GM23338 (cell line): ENCODE measurements around the gene MAPK13. TPM values are rescaled to one million over a fixed set of nuclear protein-coding genes. Genes with fewer than 3 reads are reported as not detected.

Experiments
- ATAC-seq: fragments of 200-7000 bp; cut with Tn5 transposase; 3 replicates; pipeline ENCODE4 v1.9.1; 2020
- DNase-seq: peaks from one replicate; pipeline ENCODE4 v3.0.0-alpha.2; 2015; ENCODE audit warnings: low spot score
- H2AFZ ChIP-seq: fragments of 200-600 bp; sonication (generic); 2 replicates; pipeline ENCODE4 v1.8.0; 2016; ENCODE audit warnings: antibody characterized with exemption, mild to moderate bottlenecking, moderate library complexity
- H3F3A ChIP-seq: fragments of 200-600 bp; sonication (generic); replicated peaks from 2 replicates; pipeline ENCODE4 v1.8.0; 2017; ENCODE audit warnings: antibody characterized with exemption, mixed run types, low read depth
- H3K27ac ChIP-seq: fragments of 200-600 bp; sonication (generic); 2 replicates; pipeline ENCODE4 v1.6.1; 2016; ENCODE audit warnings: low read depth
- H3K27me3 ChIP-seq: fragments of 200-600 bp; sonication (generic); 2 replicates; pipeline ENCODE4 v1.8.0; 2016; ENCODE audit warnings: mild to moderate bottlenecking, mixed run types, moderate library complexity; ENCODE audit not compliant: insufficient read depth
- H3K36me3 ChIP-seq: fragments of 200-600 bp; sonication (generic); 2 replicates; pipeline ENCODE4 v1.8.0; 2016; ENCODE audit warnings: mild to moderate bottlenecking; ENCODE audit not compliant: insufficient read depth
- H3K4me1 ChIP-seq: fragments of 200-600 bp; sonication (generic); 2 replicates; pipeline ENCODE4 v1.8.0; 2016; ENCODE audit warnings: mild to moderate bottlenecking, moderate library complexity; ENCODE audit not compliant: insufficient read depth
- H3K4me2 ChIP-seq: fragments of 200-600 bp; sonication (generic); 2 replicates; pipeline ENCODE4 v1.7.1; 2017; ENCODE audit warnings: mixed run types
- H3K4me3 ChIP-seq: fragments of 200-600 bp; sonication (generic); 2 replicates; pipeline ENCODE4 v1.6.1; 2016; ENCODE audit warnings: mixed run types
- H3K79me2 ChIP-seq: fragments of 200-600 bp; sonication (generic); replicated peaks from 2 replicates; pipeline ENCODE4 v1.8.0; 2017; ENCODE audit warnings: mild to moderate bottlenecking; ENCODE audit not compliant: insufficient read depth
- H3K9me2 ChIP-seq: fragments of 200-600 bp; sonication (generic); 2 replicates; pipeline ENCODE4 v1.8.0; 2017; ENCODE audit not compliant: insufficient read depth
- H4K20me1 ChIP-seq: fragments of 200-600 bp; sonication (generic); replicated peaks from 2 replicates; pipeline ENCODE4 v1.8.0; 2017; ENCODE audit warnings: mild to moderate bottlenecking; ENCODE audit not compliant: insufficient read depth
- H3K27ac Mint-ChIP-seq: 2 replicates; pipeline ENCODE4 v1.8.0; 2020; ENCODE audit warnings: inconsistent platforms, mild to moderate bottlenecking, moderate library complexity, mixed read lengths
- H3K27me3 Mint-ChIP-seq: 3 replicates; pipeline ENCODE4 v1.8.0; 2022; ENCODE audit warnings: low read depth, mild to moderate bottlenecking, moderate library complexity, mixed read lengths, inconsistent platforms; ENCODE audit not compliant: insufficient read depth, poor library complexity
- H3K36me3 Mint-ChIP-seq: 3 replicates; pipeline ENCODE4 v1.8.0; 2021; ENCODE audit warnings: low read depth, mild to moderate bottlenecking, inconsistent platforms, moderate library complexity, mixed read lengths
- H3K4me1 Mint-ChIP-seq: 3 replicates; pipeline ENCODE4 v1.8.0; 2020; ENCODE audit warnings: mild to moderate bottlenecking, inconsistent platforms, mixed read lengths
- H3K4me3 Mint-ChIP-seq: 3 replicates; pipeline ENCODE4 v1.8.0; 2021; ENCODE audit warnings: moderate library complexity, mild to moderate bottlenecking, inconsistent platforms, mixed read lengths
- H3K9me3 Mint-ChIP-seq: 3 replicates; pipeline ENCODE4 v1.8.0; 2020; ENCODE audit warnings: moderate library complexity, mild to moderate bottlenecking, inconsistent platforms, mixed read lengths
- CREB1 ChIP-seq: fragments of 250-450 bp; sonication (Bioruptor Pico); IDR thresholded peaks from 2 replicates; pipeline ENCODE4 v1.5.0; 2020; ENCODE audit warnings: low read depth, mild to moderate bottlenecking, moderate library complexity
- CTCF ChIP-seq, 2 experiments: fragments of 200-600 bp in 1 of 2; sonication (generic) in 1 of 2; conservative IDR thresholded peaks; 2 replicates each; pipeline versions ENCODE4 v1.5.1 to v1.6.1; 2016 to 2017; ENCODE audit warnings: antibody characterized with exemption in 2 of 2, low read depth in 2 of 2, mild to moderate bottlenecking in 2 of 2, moderate library complexity in 1 of 2
- EZH2phosphoT487 ChIP-seq: fragments of 200-600 bp; sonication (generic); IDR thresholded peaks from one replicate; pipeline ENCODE4 v1.8.1; 2018; ENCODE audit warnings: antibody characterized with exemption; ENCODE audit not compliant: unreplicated experiment
- JUNB ChIP-seq: IDR thresholded peaks from one replicate; pipeline ENCODE4 v1.6.1; 2016; ENCODE audit warnings: antibody characterized with exemption; ENCODE audit not compliant: unreplicated experiment
- NANOG ChIP-seq: IDR thresholded peaks from 2 replicates; pipeline ENCODE4 v1.6.1; 2016; ENCODE audit warnings: antibody characterized with exemption, borderline replicate concordance
- REST ChIP-seq: IDR thresholded peaks from one replicate; pipeline ENCODE4 v1.6.1; 2018; ENCODE audit warnings: antibody characterized with exemption; ENCODE audit not compliant: unreplicated experiment
- ZNF114 ChIP-seq: fragments of 250-450 bp; sonication (Bioruptor Pico); IDR thresholded peaks from 2 replicates; pipeline ENCODE4 v1.5.0; 2020; ENCODE audit warnings: mild to moderate bottlenecking, moderate library complexity
- ZNF462 ChIP-seq: fragments of 250-450 bp; sonication (Bioruptor Pico); IDR thresholded peaks from 2 replicates; pipeline ENCODE4 v1.5.0; 2020; ENCODE audit warnings: mild to moderate bottlenecking, moderate library complexity
- polyA plus RNA-seq: library from polyadenylated mRNA; unstranded; fragments of >200 nt; fragmentation: Nextera tagmentation; extraction: Ambion mirVana; gene quantifications from 2 replicates; pipeline ENCODE4 v1.2.1, GENCODE V29; 2016
- total RNA-seq: library from RNA; depleted of rRNA; stranded (reverse); fragments of >200 nt; shearing (Covaris generic); gene quantifications from 2 replicates; pipeline ENCODE4 v1.2.3, GENCODE V29; 2014

Gene MAPK13
- total and polyA plus RNA-seq, 2 experiments from 2014 or later: 6.3 to 12.3 TPM

GRCh38 chr6:36122495-36123269 lies 7.6 kb upstream of the MAPK13 start:
- Histone ChIP-seq H3F3A (no peaks in the 10 kb centered on the region), H3K4me3 (no peak overlapping the region), H3K4me1 (peaks cover 12% of the 10 kb centered on the region), H3K27me3 (no peaks in the 10 kb centered on the region), H3K36me3 (no peaks in the 10 kb centered on the region), H3K79me2 (no peaks in the 10 kb centered on the region), H2AFZ (no peak overlapping the region), H4K20me1 (no peaks in the 10 kb centered on the region; the same call in 1 of the 2 replicates), H3K27ac (no peak overlapping the region), H3K9me2 (no peaks in the 10 kb centered on the region), H3K4me2 (no peak overlapping the region)
- Mint-ChIP-seq H3K4me3 (no peak overlapping the region), H3K9me3 (no peaks in the 10 kb centered on the region), H3K27ac (no peak overlapping the region), H3K4me1 (peaks cover 22% of the 10 kb centered on the region), H3K27me3 (peaks cover 5% of the 10 kb centered on the region), H3K36me3 (no peaks in the 10 kb centered on the region)
- DNase-seq (no peak), ATAC-seq (no peak)
- TF ChIP-seq ZNF462 (CRISPR knock-in tag) (no peak), ZNF114 (no peak), JUNB (no peak), CTCF (conservative IDR thresholded peaks at IDR 0.05; ENCODE audit: low read depth in 2 of 2) (no peak), CREB1 (CRISPR knock-in tag) (no peak), NANOG (no peak), EZH2phosphoT487 (no peak), REST (no peak)
